ENCODE results near the gene RHOC. TPM values are rescaled to one million over a fixed set of nuclear protein-coding genes. Genes with fewer than 3 reads are reported as not detected.

RHOC gene
- total and polyA plus RNA-seq, 2 experiments from 2014 or later = 65.4 to 76.7 TPM

DNA sequence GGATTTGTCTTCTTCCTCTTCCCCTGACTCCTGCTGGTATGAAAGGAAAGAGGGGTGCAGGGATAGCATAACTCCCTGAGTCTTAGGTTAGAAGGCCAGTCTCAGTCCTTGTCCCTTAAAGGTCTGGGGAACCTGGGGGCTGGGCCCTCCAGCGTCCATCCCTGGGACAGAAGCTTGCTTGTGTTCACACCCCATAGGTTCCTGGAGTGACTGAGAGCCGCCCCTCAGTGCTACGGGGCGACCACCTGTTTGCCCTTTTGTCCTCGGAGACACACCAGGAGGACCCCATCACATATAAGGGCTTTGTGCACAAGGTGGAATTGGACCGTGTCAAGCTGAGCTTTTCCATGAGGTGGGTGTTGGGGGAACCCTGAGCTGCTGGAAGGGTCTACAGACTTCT, 13.1 kb downstream of the RHOC start:
- Mint-ChIP-seq H3K4me3 (no peak overlapping the region), H3K9me3 (no peaks in the 10 kb centered on the region), H3K27me3 (ENCODE audit: insufficient read depth, low read depth, poor library complexity) (peaks cover 8% of the 10 kb centered on the region), H3K4me1 (peaks cover 26% of the 10 kb centered on the region), H3K27ac (no peak overlapping the region), H3K36me3 (ENCODE audit: low read depth) (peaks cover 60% of the 10 kb centered on the region)
- TF ChIP-seq ZNF114 (CRISPR knock-in tag; IDR thresholded peaks at IDR 0.05) (no peak), JUNB (IDR thresholded peaks at IDR 0.05; ENCODE audit: unreplicated experiment) (no peak), POLR2AphosphoS5 (IDR thresholded peaks at IDR 0.05; ENCODE audit: low read depth) (no peak), STAT1 (IDR thresholded peaks at IDR 0.05; ENCODE audit: unreplicated experiment) (no peak)
- TF ChIP-seq, protein P1, sequence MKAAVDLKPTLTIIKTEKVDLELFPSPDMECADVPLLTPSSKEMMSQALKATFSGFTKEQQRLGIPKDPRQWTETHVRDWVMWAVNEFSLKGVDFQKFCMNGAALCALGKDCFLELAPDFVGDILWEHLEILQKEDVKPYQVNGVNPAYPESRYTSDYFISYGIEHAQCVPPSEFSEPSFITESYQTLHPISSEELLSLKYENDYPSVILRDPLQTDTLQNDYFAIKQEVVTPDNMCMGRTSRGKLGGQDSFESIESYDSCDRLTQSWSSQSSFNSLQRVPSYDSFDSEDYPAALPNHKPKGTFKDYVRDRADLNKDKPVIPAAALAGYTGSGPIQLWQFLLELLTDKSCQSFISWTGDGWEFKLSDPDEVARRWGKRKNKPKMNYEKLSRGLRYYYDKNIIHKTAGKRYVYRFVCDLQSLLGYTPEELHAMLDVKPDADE (IDR thresholded peaks at IDR 0.05) = no peak
- TF ChIP-seq, protein P2, sequence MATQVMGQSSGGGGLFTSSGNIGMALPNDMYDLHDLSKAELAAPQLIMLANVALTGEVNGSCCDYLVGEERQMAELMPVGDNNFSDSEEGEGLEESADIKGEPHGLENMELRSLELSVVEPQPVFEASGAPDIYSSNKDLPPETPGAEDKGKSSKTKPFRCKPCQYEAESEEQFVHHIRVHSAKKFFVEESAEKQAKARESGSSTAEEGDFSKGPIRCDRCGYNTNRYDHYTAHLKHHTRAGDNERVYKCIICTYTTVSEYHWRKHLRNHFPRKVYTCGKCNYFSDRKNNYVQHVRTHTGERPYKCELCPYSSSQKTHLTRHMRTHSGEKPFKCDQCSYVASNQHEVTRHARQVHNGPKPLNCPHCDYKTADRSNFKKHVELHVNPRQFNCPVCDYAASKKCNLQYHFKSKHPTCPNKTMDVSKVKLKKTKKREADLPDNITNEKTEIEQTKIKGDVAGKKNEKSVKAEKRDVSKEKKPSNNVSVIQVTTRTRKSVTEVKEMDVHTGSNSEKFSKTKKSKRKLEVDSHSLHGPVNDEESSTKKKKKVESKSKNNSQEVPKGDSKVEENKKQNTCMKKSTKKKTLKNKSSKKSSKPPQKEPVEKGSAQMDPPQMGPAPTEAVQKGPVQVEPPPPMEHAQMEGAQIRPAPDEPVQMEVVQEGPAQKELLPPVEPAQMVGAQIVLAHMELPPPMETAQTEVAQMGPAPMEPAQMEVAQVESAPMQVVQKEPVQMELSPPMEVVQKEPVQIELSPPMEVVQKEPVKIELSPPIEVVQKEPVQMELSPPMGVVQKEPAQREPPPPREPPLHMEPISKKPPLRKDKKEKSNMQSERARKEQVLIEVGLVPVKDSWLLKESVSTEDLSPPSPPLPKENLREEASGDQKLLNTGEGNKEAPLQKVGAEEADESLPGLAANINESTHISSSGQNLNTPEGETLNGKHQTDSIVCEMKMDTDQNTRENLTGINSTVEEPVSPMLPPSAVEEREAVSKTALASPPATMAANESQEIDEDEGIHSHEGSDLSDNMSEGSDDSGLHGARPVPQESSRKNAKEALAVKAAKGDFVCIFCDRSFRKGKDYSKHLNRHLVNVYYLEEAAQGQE (IDR thresholded peaks at IDR 0.05; ENCODE audit: unreplicated experiment) = no peak
- Histone ChIP-seq H2AFZ (no peak overlapping the region), H3K4me2 (no peak overlapping the region), H3K4me1 (ENCODE audit: insufficient read depth) (peaks cover 2% of the 10 kb centered on the region), H3K27ac (ENCODE audit: low read depth) (no peak overlapping the region), H3F3A (replicated peaks; ENCODE audit: low read depth) (no peaks in the 10 kb centered on the region), H3K79me2 (replicated peaks; ENCODE audit: insufficient read depth) (no peaks in the 10 kb centered on the region), H3K27me3 (ENCODE audit: insufficient read depth) (no peaks in the 10 kb centered on the region), H3K4me3 (no peak overlapping the region), H3K9me2 (ENCODE audit: insufficient read depth) (no peaks in the 10 kb centered on the region), H4K20me1 (replicated peaks; ENCODE audit: insufficient read depth) (no peaks in the 10 kb centered on the region; the same call in 1 of the 2 replicates), H3K36me3 (ENCODE audit: insufficient read depth) (no peaks in the 10 kb centered on the region; the same call in none of the 2 replicates)
- ATAC-seq = no peak
- DNase-seq (ENCODE audit: low spot score) = no peak

DNA sequence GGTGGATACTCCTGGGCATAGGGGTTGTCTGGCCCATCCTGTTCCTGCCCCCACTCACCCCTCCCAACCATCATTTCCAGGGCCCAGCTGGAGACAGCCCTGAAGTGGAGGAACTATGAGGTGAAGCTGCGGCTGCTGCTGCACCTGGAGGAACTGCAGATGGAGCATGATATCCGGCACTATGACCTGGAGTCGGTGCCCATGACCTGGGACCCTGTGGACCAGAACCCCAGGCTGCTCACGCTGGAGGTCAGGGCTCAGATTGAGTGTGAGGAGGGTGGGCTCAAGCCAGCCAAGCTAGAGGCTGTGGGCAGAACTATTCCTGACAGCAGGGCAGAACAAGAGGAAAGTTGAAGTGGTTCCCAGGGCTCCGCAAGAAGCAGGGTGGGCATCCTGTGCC, 14.2 kb downstream of the RHOC start:
- H3K4me1 Mint-ChIP-seq = peaks cover 20% of the 10 kb centered on the region
- H3F3A ChIP-seq (replicated peaks; ENCODE audit: low read depth) = no peaks in the 10 kb centered on the region
- no peak overlapping the region for H3K27ac Mint-ChIP-seq
- no peaks in the 10 kb centered on the region for H3K27me3 ChIP-seq (ENCODE audit: insufficient read depth)
- no peaks in the 10 kb centered on the region for H3K79me2 ChIP-seq (replicated peaks; ENCODE audit: insufficient read depth)
- no peak overlapping the region for H3K4me3 ChIP-seq
- no peak overlapping the region for H3K4me2 ChIP-seq
- no peak overlapping the region for H2AFZ ChIP-seq
- no peak overlapping the region for H3K27ac ChIP-seq (ENCODE audit: low read depth)
- no peaks in the 10 kb centered on the region; the same call in 1 of the 2 replicates for H3K36me3 ChIP-seq (ENCODE audit: insufficient read depth)
- ATAC-seq (no peak), DNase-seq (ENCODE audit: low spot score) (no peak)
- peaks cover 49% of the 10 kb centered on the region for H3K36me3 Mint-ChIP-seq (ENCODE audit: low read depth)
- H3K9me2 ChIP-seq (ENCODE audit: insufficient read depth) = no peaks in the 10 kb centered on the region
- H3K9me3 Mint-ChIP-seq = no peaks in the 10 kb centered on the region
- H4K20me1 ChIP-seq (replicated peaks; ENCODE audit: insufficient read depth) = no peaks in the 10 kb centered on the region; the same call in 1 of the 2 replicates
- peaks cover 5% of the 10 kb centered on the region for H3K27me3 Mint-ChIP-seq (ENCODE audit: insufficient read depth, low read depth, poor library complexity)
- no peak overlapping the region for H3K4me3 Mint-ChIP-seq
- H3K4me1 ChIP-seq (ENCODE audit: insufficient read depth) = no peaks in the 10 kb centered on the region; the same call in none of the 2 replicates
- no peak for TF ChIP-seq ZNF331 (CRISPR knock-in tag; IDR thresholded peaks at IDR 0.05; ENCODE audit: low read depth)
- TF ChIP-seq, protein P2 (IDR thresholded peaks at IDR 0.05; ENCODE audit: unreplicated experiment) = no peak

All from GM23338 (cell line).